Testis (tissue), 2 donors: Measurements from ENCODE around the gene ATP11A.
"Not testable (repeated sequence)": the region's sequence is repeated elsewhere in the genome, so short reads cannot be mapped to it uniquely, and the experiment has no call there.

Experiments used
- CTCF ChIP-seq, 3 experiments: fragments of 450-650 bp in 2 of 3; fragments of 200-600 bp in 1 of 3; sonication (generic) in 1 of 3; IDR thresholded peaks; one replicate each; pipeline ENCODE4 v1.5.1; 2016 to 2019; ENCODE audit warnings: antibody characterized with exemption in 3 of 3, mild to moderate bottlenecking in 2 of 3, moderate library complexity in 1 of 3
- POLR2A ChIP-seq: fragments of 450-650 bp; IDR thresholded peaks from one replicate; pipeline ENCODE4 v1.6.1; 2017; ENCODE audit warnings: antibody characterized with exemption, mild to moderate bottlenecking, moderate library complexity

DNA sequence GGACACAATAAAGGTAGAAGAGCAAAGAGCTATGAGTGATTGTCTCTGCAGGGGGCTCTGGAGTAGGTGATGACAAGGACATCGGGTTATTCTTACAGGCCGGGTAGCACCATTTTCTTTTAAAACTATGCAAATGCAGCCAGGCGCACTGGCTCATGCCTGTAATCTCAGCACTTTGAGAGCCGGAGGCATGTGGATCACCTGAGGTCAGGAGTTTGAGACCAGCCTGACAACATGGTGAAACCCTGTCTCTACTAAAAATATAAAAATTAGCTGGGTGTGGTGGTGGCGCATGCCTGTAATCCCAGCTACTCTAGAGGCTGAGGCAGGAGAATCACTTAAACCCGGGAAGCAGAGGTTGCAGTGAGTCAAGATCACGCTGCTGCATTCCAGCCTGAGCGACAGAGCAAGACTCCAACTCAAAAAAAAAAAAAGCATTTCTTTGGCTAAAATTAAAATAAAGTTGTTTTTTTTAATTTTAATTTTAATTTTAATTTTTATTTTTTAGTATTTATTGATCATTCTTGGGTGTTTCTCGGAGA, 12.3 kb upstream of the ATP11A start:
- TF ChIP-seq POLR2A; CTCF (IDR thresholded peaks at IDR 0.05): not testable (repeated sequence)
